Measurements from ENCODE around the gene NCAN.

DNA sequence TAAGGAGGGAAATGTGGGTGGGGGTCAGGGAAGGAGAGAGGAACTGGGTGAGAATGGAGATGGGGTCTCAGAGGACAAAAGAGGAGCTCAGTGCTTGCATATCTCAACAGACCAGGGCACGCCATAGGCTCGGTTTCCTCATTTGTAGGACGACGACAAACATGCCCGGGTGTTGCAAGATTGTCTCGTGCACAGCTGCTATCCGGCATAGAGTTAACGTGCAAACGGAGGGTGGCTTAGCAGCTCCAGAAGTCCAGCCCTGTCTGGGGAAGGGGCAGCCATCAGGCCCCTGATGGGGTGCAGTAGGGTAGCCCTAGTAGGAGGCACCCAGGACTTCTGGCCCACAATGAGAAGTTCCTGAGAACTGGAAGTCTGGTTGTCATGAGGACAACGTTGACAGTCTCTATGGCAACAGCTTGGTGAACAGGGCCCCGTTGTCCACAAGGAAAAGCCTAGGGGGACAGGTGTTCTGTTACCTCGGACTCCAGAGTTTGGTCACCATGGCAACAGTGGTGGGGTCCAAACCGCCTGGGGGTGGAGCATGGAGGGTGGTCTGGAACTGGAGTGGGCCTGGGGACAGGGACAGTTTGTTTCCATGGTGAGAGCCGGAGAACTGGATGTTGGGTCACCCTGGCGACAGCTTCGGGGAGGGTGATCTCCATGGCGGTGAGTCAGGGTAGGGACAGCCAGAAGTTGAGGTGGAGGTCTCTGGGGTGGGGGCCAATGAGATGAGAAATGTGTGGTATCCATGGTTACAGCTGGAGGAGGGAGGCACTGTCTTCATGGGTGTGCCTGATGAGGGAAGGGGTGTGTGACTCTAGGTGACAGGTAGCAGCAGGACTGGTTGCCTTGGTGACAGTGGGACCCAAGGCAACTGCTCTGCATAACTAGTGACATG is 44.6 kb downstream of the NCAN start:
- TF ChIP-seq EZH2 (IDR thresholded peaks at IDR 0.05; ENCODE audit: borderline replicate concordance) (no peak), CTCF (IDR thresholded peaks at IDR 0.05; ENCODE audit: poor library complexity) (no peak)
